H9 (cell line): ENCODE results near the gene ADAMTS18. TPM values are rescaled to one million over a fixed set of nuclear protein-coding genes. Genes with fewer than 3 reads are reported as not detected.

ENCODE experiments used
- DNase-seq: peaks from one replicate; pipeline ENCODE4 v3.0.0-alpha.2; 2017
- H2AFZ ChIP-seq: one replicate; pipeline ENCODE4 v1.6.1; 2013; ENCODE audit warnings: mild to moderate bottlenecking, low read length, control low read depth, moderate library complexity
- H2AK5ac ChIP-seq: 2 replicates; pipeline ENCODE4 v1.6.1; 2013; ENCODE audit warnings: low read length, control low read depth, mixed read lengths; ENCODE audit not compliant: insufficient read length
- H2BK120ac ChIP-seq: one replicate; pipeline ENCODE4 v1.6.1; 2013; ENCODE audit warnings: low read depth, mild to moderate bottlenecking, low read length, control low read depth, inconsistent platforms; ENCODE audit not compliant: poor library complexity, severe bottlenecking
- H2BK12ac ChIP-seq: 2 replicates; pipeline ENCODE4 v1.6.1; 2013; ENCODE audit warnings: low read length, control low read depth, mixed read lengths, low read depth; ENCODE audit not compliant: insufficient read length
- H2BK15ac ChIP-seq: 2 replicates; pipeline ENCODE4 v1.6.1; 2013; ENCODE audit warnings: low read depth, low read length, control low read depth
- H2BK20ac ChIP-seq: one replicate; pipeline ENCODE4 v1.6.1; 2013; ENCODE audit warnings: low read depth, mild to moderate bottlenecking, low read length, control low read depth, inconsistent platforms; ENCODE audit not compliant: poor library complexity, severe bottlenecking
- H2BK5ac ChIP-seq: 2 replicates; pipeline ENCODE4 v1.6.1; 2013; ENCODE audit warnings: low read length, control low read depth, mixed read lengths; ENCODE audit not compliant: insufficient read length
- H3K14ac ChIP-seq: 2 replicates; pipeline ENCODE4 v1.6.1; 2013; ENCODE audit warnings: low read length, control low read depth; ENCODE audit not compliant: insufficient read depth
- H3K18ac ChIP-seq: 2 replicates; pipeline ENCODE4 v1.6.1; 2013; ENCODE audit warnings: low read depth, mild to moderate bottlenecking, mixed read lengths, low read length, control low read depth; ENCODE audit not compliant: insufficient read length
- H3K23ac ChIP-seq: 2 replicates; pipeline ENCODE4 v1.6.1; 2013; ENCODE audit warnings: low read length, control low read depth, mixed read lengths, low read depth; ENCODE audit not compliant: insufficient read length
- H3K23me2 ChIP-seq: 2 replicates; pipeline ENCODE4 v1.6.1; 2013; ENCODE audit warnings: low read depth, mild to moderate bottlenecking, mixed read lengths, low read length, control low read depth; ENCODE audit not compliant: insufficient read length, poor library complexity, severe bottlenecking
- H3K27ac ChIP-seq: 2 replicates; pipeline ENCODE4 v1.5.1; 2013; ENCODE audit warnings: low read length, control low read depth, mixed read lengths, low read depth; ENCODE audit not compliant: insufficient read length
- H3K27me3 ChIP-seq: 2 replicates; pipeline ENCODE4 v1.6.1; 2013; ENCODE audit warnings: low read length, control low read depth, inconsistent platforms; ENCODE audit not compliant: insufficient read depth
- H3K4ac ChIP-seq: 2 replicates; pipeline ENCODE4 v1.6.1; 2013; ENCODE audit warnings: low read depth, mild to moderate bottlenecking, control low read depth, inconsistent platforms, low read length, moderate library complexity
- H3K4me1 ChIP-seq: 2 replicates; pipeline ENCODE4 v1.6.1; 2013; ENCODE audit warnings: low read length, control low read depth, inconsistent platforms; ENCODE audit not compliant: insufficient read depth
- H3K4me2 ChIP-seq: 2 replicates; pipeline ENCODE4 v1.6.1; 2013; ENCODE audit warnings: low read length, control low read depth, mixed read lengths; ENCODE audit not compliant: insufficient read length, insufficient read depth
- H3K56ac ChIP-seq: 2 replicates; pipeline ENCODE4 v1.6.1; 2013; ENCODE audit warnings: low read depth, mild to moderate bottlenecking, mixed read lengths, low read length, control low read depth; ENCODE audit not compliant: insufficient read length
- H3K79me1 ChIP-seq: 2 replicates; pipeline ENCODE4 v1.6.1; 2013; ENCODE audit warnings: low read depth, mild to moderate bottlenecking, moderate library complexity, low read length, control low read depth, inconsistent platforms; ENCODE audit not compliant: insufficient read depth, poor library complexity, severe bottlenecking
- H3K79me2 ChIP-seq: 2 replicates; pipeline ENCODE4 v1.6.1; 2013; ENCODE audit warnings: low read length, control low read depth, inconsistent platforms; ENCODE audit not compliant: insufficient read depth
- H3K9ac ChIP-seq: 2 replicates; pipeline ENCODE4 v1.6.1; 2013; ENCODE audit warnings: low read length, control low read depth, mixed read lengths; ENCODE audit not compliant: insufficient read length; ENCODE audit errors: extremely low read depth
- H3K9me3 ChIP-seq: one replicate; pipeline ENCODE4 v1.6.1; 2013; ENCODE audit warnings: low read depth, low read length, inconsistent platforms; ENCODE audit not compliant: control insufficient read depth
- H3T11ph ChIP-seq: one replicate; pipeline ENCODE4 v1.6.1; 2013; ENCODE audit warnings: mild to moderate bottlenecking, low read length, control low read depth, inconsistent platforms
- H4K20me1 ChIP-seq: one replicate; pipeline ENCODE4 v1.6.1; 2013; ENCODE audit not compliant: control insufficient read depth, insufficient read length, insufficient read depth
- H4K5ac ChIP-seq: 2 replicates; pipeline ENCODE4 v1.6.1; 2013; ENCODE audit warnings: low read depth, mild to moderate bottlenecking, mixed read lengths, low read length, control low read depth; ENCODE audit not compliant: insufficient read length
- H4K8ac ChIP-seq: replicated peaks from 2 replicates; pipeline ENCODE4 v1.6.1; 2013; ENCODE audit warnings: low read length, control low read depth, mixed read lengths, low read depth; ENCODE audit not compliant: insufficient read length
- H4K91ac ChIP-seq: 2 replicates; pipeline ENCODE4 v1.6.1; 2013; ENCODE audit warnings: low read depth, mild to moderate bottlenecking, moderate library complexity, mixed read lengths, low read length, control low read depth; ENCODE audit not compliant: insufficient read length
- H3K27ac Mint-ChIP-seq, 3 experiments: 2 replicates in 2 of 3; 3 replicates in 1 of 3; pipeline ENCODE4 v1.8.0; 2020 to 2021; ENCODE audit warnings: mixed read lengths in 3 of 3, mild to moderate bottlenecking in 1 of 3, moderate library complexity in 1 of 3
- H3K27me3 Mint-ChIP-seq: 2 replicates; pipeline ENCODE4 v1.8.0; 2021; ENCODE audit warnings: low read depth, mild to moderate bottlenecking, moderate library complexity, mixed read lengths
- H3K36me3 Mint-ChIP-seq, 3 experiments: 2 replicates in 2 of 3; 3 replicates in 1 of 3; pipeline ENCODE4 v1.8.0; 2020 to 2021; ENCODE audit warnings: low read depth in 3 of 3, mixed read lengths in 3 of 3; ENCODE audit not compliant: insufficient read depth in 1 of 3
- H3K4me1 Mint-ChIP-seq, 2 experiments: 2 replicates each; pipeline ENCODE4 v1.8.0; 2020; ENCODE audit warnings: mixed read lengths in 2 of 2
- H3K4me3 Mint-ChIP-seq, 2 experiments: 2 replicates in 1 of 2; 3 replicates in 1 of 2; pipeline ENCODE4 v1.8.0; 2020 to 2021; ENCODE audit warnings: mild to moderate bottlenecking in 2 of 2, mixed read lengths in 2 of 2, moderate library complexity in 1 of 2
- H3K9me3 Mint-ChIP-seq, 2 experiments: 2 replicates in 1 of 2; 3 replicates in 1 of 2; pipeline ENCODE4 v1.8.0; 2020; ENCODE audit warnings: mild to moderate bottlenecking in 2 of 2, mixed read lengths in 2 of 2, moderate library complexity in 1 of 2
- CTCF ChIP-seq: fragments of 200-600 bp; sonication (generic); conservative IDR thresholded peaks from 3 replicates; pipeline ENCODE4 v1.8.0; 2021; ENCODE audit warnings: antibody characterized with exemption, mild to moderate bottlenecking
- whole genome bisulfite sequencing: extraction: QIAGEN DNeasy Blood & Tissue Kit; methylation state at CpG from one replicate; pipeline ENCODE4 v1.1.7; 2013; ENCODE audit warnings: missing lambda C conversion rate, low lambda C conversion rate, mixed read lengths; ENCODE audit not compliant: insufficient read length; ENCODE audit errors: extremely low coverage; 5-methylcytosine and 5-hydroxymethylcytosine counted together
- total RNA-seq: library from RNA; stranded (reverse); gene quantifications from 2 replicates; pipeline ENCODE4 v1.2.1, GENCODE V29; 2021

Gene ADAMTS18
- total RNA-seq, 1 experiment from 2014 or later: 0.07 TPM

GRCh38 chr16:77298418-77299360 lies 136.1 kb downstream of the ADAMTS18 start:
- no peak overlapping the region for H4K8ac ChIP-seq
- no peak overlapping the region for H2AK5ac ChIP-seq
- H3K27ac Mint-ChIP-seq: no peak overlapping the region
- H2BK5ac ChIP-seq: no peak overlapping the region
- H3K4ac ChIP-seq: no peak overlapping the region
- H4K5ac ChIP-seq: no peak overlapping the region
- H3K9ac ChIP-seq: no peak overlapping the region
- H3K4me1 Mint-ChIP-seq: no peaks in the 10 kb centered on the region
- H3K23me2 ChIP-seq: no peaks in the 10 kb centered on the region
- no peaks in the 10 kb centered on the region for H3K36me3 Mint-ChIP-seq
- H4K20me1 ChIP-seq: no peaks in the 10 kb centered on the region
- no peaks in the 10 kb centered on the region for H3K79me2 ChIP-seq
- no peak overlapping the region for H3T11ph ChIP-seq
- no peak for TF ChIP-seq CTCF
- no peak overlapping the region for H3K56ac ChIP-seq
- no peak overlapping the region for H2BK20ac ChIP-seq
- no peak overlapping the region for H2BK120ac ChIP-seq
- no peak for DNase-seq
- H4K91ac ChIP-seq: no peak overlapping the region
- no peak overlapping the region for H2BK12ac ChIP-seq
- H3K9me3 ChIP-seq: no peaks in the 10 kb centered on the region
- no peaks in the 10 kb centered on the region for H3K9me3 Mint-ChIP-seq
- no peak overlapping the region for H2BK15ac ChIP-seq
- no peak overlapping the region for H3K18ac ChIP-seq
- no peak overlapping the region for H3K4me3 Mint-ChIP-seq
- no peak overlapping the region for H3K14ac ChIP-seq
- H3K27me3 ChIP-seq: no peaks in the 10 kb centered on the region
- H3K27ac ChIP-seq: no peak overlapping the region
- no peak overlapping the region for H3K4me2 ChIP-seq
- H2AFZ ChIP-seq: no peak overlapping the region
- H3K79me1 ChIP-seq: no peaks in the 10 kb centered on the region
- no CpG with 5 or more reads among the region's 12 CpGs for WGBS
- H3K23ac ChIP-seq: no peak overlapping the region
- H3K4me1 ChIP-seq: no peaks in the 10 kb centered on the region
- H3K27me3 Mint-ChIP-seq: no peaks in the 10 kb centered on the region
